Stimulated activated CD8-positive, alpha-beta memory T cell treated with anti-CD3 and anti-CD28 coated beads, Interleukin-4, amount 100 ng/mL, for 24 hours (primary cell): Measurements from ENCODE around the gene CD109.
"Not testable (repeated sequence)": the region's sequence is repeated elsewhere in the genome, so short reads cannot be mapped to it uniquely, and the experiment has no call there.

Experiments
- DNase-seq: peaks from one replicate; pipeline ENCODE4 v3.0.0-alpha.2; 2020; ENCODE audit warnings: low read depth

CD109 gene

GRCh38 chr6:73688351-73688750 is 7.7 kb upstream of the CD109 start:
- DNase-seq, result no peak

- DNase-seq, result no peak
Observed at GRCh38 chr6:73690056-73690455, 5.9 kb upstream of the CD109 start.

GRCh38 chr6:73691512-73691911 is 4.5 kb upstream of the CD109 start:
- DNase-seq, result no peak

GRCh38 chr6:73694711-73695411 is 1.1 kb upstream of the CD109 start:
- DNase-seq, result no peak

GRCh38 chr6:73696966-73697655 is 1.1 kb downstream of the CD109 start:
- no peak for DNase-seq

GRCh38 chr6:73699676-73700459 is 3.9 kb downstream of the CD109 start:
- DNase-seq, result no peak

GRCh38 chr6:73702444-73702843 is 6.4 kb downstream of the CD109 start:
- no peak for DNase-seq

- no peak for DNase-seq
Observed at GRCh38 chr6:73703466-73703865, 7.5 kb downstream of the CD109 start.

GRCh38 chr6:73704260-73704659 is 8.3 kb downstream of the CD109 start:
- DNase-seq, result no peak

GRCh38 chr6:73704798-73705197 is 8.8 kb downstream of the CD109 start:
- DNase-seq, result no peak

- DNase-seq, result no peak
Observed at GRCh38 chr6:73706971-73707370, 11.0 kb downstream of the CD109 start.

- DNase-seq, result no peak
Observed at GRCh38 chr6:73710470-73710869, 14.5 kb downstream of the CD109 start.

- DNase-seq, result no peak
Observed at GRCh38 chr6:73710948-73711347, 14.9 kb downstream of the CD109 start.

- no peak for DNase-seq
Observed at GRCh38 chr6:73712535-73713173, 16.7 kb downstream of the CD109 start.

GRCh38 chr6:73713426-73714147 is 17.6 kb downstream of the CD109 start:
- DNase-seq, result no peak

GRCh38 chr6:73715111-73715508 is 19.1 kb downstream of the CD109 start:
- not testable (repeated sequence) for DNase-seq

- DNase-seq, result no peak
Observed at GRCh38 chr6:73719046-73719445, 23.0 kb downstream of the CD109 start.

- no peak for DNase-seq
Observed at GRCh38 chr6:73722318-73723060, 26.5 kb downstream of the CD109 start.

- not testable (repeated sequence) for DNase-seq
Observed at GRCh38 chr6:73723480-73723879, 27.5 kb downstream of the CD109 start.

GRCh38 chr6:73724389-73724788 is 28.4 kb downstream of the CD109 start:
- DNase-seq, result no peak

GRCh38 chr6:73725192-73725591 is 29.2 kb downstream of the CD109 start:
- not testable (repeated sequence) for DNase-seq
